ENCODE results near the gene TNC.

The TNC gene

GRCh38 chr9:115008536-115009270 lies 109.3 kb downstream of the TNC start:
- Histone ChIP-seq H3K4me3 (no peak overlapping the region), H3K27ac (no peak overlapping the region)
- no peak for DNase-seq (ENCODE audit: low spot score)
- TF ChIP-seq CTCF (IDR thresholded peaks at IDR 0.05), result no peak

- H3K27ac ChIP-seq, result no peak overlapping the region
- no peak for DNase-seq (ENCODE audit: low spot score)
- no peak overlapping the region for H3K4me3 ChIP-seq
- TF ChIP-seq CTCF (IDR thresholded peaks at IDR 0.05), result no peak
Observed at GRCh38 chr9:115006660-115007059, 111.3 kb downstream of the TNC start.

GRCh38 chr9:115005322-115005721 lies 112.6 kb downstream of the TNC start:
- Histone ChIP-seq H3K4me3 (no peak overlapping the region), H3K27ac (no peak overlapping the region)
- DNase-seq (ENCODE audit: low spot score), result no peak
- TF ChIP-seq CTCF (IDR thresholded peaks at IDR 0.05), result no peak

- no peak for TF ChIP-seq CTCF (IDR thresholded peaks at IDR 0.05)
- no peak overlapping the region for H3K4me3 ChIP-seq
- no peak for DNase-seq (ENCODE audit: low spot score)
- no peak overlapping the region for H3K27ac ChIP-seq
Observed at GRCh38 chr9:115004545-115004944, 113.4 kb downstream of the TNC start.

GRCh38 chr9:115002371-115003120 lies 115.4 kb downstream of the TNC start:
- Histone ChIP-seq H3K27ac (no peak overlapping the region), H3K4me3 (no peak overlapping the region)
- DNase-seq (ENCODE audit: low spot score), result no peak
- no peak for TF ChIP-seq CTCF (IDR thresholded peaks at IDR 0.05)

- H3K4me3 ChIP-seq, result no peak overlapping the region
- TF ChIP-seq CTCF (IDR thresholded peaks at IDR 0.05), result no peak
- no peak overlapping the region for H3K27ac ChIP-seq
- no peak for DNase-seq (ENCODE audit: low spot score)
Observed at GRCh38 chr9:115000217-115000639, 117.7 kb downstream of the TNC start.

- Histone ChIP-seq H3K4me3 (no peak overlapping the region), H3K27ac (no peak overlapping the region)
- TF ChIP-seq CTCF (IDR thresholded peaks at IDR 0.05), result no peak
- no peak for DNase-seq (ENCODE audit: low spot score)
Observed at GRCh38 chr9:114998326-114998725, 119.6 kb downstream of the TNC start.
